GM10266 (cell line): Measurements from ENCODE around the gene CYP26B1.

Experiments
- DNase-seq: peaks from one replicate; pipeline ENCODE4 v3.0.0; 2012; ENCODE audit errors: extremely low spot score
- TF ChIP-seq, protein P1 (sequence below): IDR thresholded peaks from 2 replicates; pipeline ENCODE4 v1.5.1; 2012; ENCODE audit warnings: mild to moderate bottlenecking, low read depth; ENCODE audit not compliant: control insufficient read depth, insufficient read depth; ENCODE audit errors: missing control alignments

The CYP26B1 gene

GRCh38 chr2:72128059-72128842 is 19.4 kb downstream of the CYP26B1 start:
- TF ChIP-seq, protein P1, sequence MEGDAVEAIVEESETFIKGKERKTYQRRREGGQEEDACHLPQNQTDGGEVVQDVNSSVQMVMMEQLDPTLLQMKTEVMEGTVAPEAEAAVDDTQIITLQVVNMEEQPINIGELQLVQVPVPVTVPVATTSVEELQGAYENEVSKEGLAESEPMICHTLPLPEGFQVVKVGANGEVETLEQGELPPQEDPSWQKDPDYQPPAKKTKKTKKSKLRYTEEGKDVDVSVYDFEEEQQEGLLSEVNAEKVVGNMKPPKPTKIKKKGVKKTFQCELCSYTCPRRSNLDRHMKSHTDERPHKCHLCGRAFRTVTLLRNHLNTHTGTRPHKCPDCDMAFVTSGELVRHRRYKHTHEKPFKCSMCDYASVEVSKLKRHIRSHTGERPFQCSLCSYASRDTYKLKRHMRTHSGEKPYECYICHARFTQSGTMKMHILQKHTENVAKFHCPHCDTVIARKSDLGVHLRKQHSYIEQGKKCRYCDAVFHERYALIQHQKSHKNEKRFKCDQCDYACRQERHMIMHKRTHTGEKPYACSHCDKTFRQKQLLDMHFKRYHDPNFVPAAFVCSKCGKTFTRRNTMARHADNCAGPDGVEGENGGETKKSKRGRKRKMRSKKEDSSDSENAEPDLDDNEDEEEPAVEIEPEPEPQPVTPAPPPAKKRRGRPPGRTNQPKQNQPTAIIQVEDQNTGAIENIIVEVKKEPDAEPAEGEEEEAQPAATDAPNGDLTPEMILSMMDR = no peak
- DNase-seq = no peak

DNA sequence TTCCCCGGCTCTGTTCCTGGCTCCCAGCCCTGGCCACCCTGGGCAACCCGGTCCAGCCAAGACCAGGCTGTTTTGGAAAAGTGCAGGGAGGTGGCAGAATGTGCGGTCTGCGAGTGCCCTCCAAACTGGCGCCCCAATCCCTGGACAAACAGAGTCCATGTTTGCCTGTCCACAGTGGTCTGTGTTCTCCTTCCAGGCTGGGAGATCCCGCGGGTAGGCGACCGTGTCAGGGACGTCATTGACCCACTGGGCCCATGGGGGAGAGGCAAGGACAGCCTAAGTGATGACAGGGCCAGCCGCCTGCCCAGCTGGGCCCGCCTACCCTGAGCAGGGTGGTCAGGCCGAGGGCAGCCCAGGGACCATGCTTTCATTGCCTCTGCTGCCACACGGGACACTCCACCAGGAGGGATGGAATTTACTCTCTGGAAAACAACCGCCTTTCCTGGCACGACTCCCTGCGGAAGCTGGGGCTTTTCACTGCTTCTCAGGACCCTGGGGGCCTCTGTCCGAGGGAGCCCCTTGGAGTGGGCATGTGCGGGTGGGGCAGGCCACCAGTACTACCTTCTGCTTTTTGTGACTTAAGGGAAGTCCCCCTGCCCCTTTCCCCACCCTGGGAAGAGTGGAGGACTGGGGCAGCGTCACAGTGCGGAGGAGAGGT is 20.1 kb downstream of the CYP26B1 start:
- no peak for DNase-seq

GRCh38 chr2:72126186-72127100 is 21.2 kb downstream of the CYP26B1 start:
- DNase-seq = no peak
- TF ChIP-seq, protein P1 = no peak

More for the DNA sequence above, 20.1 kb downstream of the CYP26B1 start:
- TF ChIP-seq, protein P1 = no peak

DNA sequence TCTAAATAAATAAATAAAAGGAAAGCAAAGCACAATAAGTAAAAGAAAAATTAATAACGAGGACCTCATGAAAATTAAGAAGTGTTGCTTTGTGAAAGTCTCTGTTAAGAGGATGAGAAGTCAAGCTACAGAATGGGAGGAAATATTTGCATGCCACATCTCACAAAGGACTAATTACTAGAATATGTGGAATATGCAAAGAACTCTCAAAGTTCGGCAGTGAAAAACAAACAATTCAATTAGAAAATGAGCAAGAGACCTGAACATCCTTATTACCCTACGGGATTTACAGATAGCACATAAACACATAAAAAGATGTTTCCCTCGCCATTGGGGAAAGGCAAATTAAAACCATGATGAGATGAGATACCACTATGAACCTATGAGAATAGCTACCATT is 23.3 kb downstream of the CYP26B1 start:
- TF ChIP-seq, protein P1 = no peak

GRCh38 chr2:72121153-72121552 is 26.5 kb downstream of the CYP26B1 start:
- TF ChIP-seq, protein P1 = no peak
- DNase-seq = no peak

More for the DNA sequence above, 23.3 kb downstream of the CYP26B1 start:
- no peak for DNase-seq

DNA sequence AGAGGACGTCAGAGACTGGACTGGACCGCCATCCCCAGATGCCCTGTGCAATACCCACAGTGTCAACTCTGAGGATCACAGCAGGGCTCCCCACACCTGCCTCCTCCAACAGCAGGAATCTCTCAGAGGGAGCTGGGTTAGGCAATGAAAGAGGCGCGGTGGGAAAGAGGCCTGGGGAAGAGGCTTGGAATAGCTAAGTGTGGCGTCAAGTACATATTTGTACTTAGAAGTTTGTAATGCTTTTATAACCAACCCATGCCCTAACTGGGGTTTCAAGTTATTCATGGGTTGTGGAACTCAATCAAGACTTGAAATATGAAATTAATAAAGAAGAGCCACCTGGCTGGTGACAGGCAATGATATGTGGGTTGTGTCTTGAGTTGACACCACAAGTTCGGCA is 28.7 kb downstream of the CYP26B1 start:
- no peak for DNase-seq
- TF ChIP-seq, protein P1 = no peak
